ENCODE results near the gene ARCN1. TPM values are rescaled to one million over a fixed set of nuclear protein-coding genes. Genes with fewer than 3 reads are reported as not detected.

The ARCN1 gene
- total and polyA plus RNA-seq, 9 of the 15 experiments (the other 6 are each of a cell fraction or from before 2014, with no cell fraction given) = 30.0 to 224 (median 76.4) TPM

GRCh38 chr11:118530683-118531596 is 41.3 kb upstream of the ARCN1 start, which contains the start of gene TMEM25 (continued):
- TF ChIP-seq ZNF79 (CRISPR knock-in tag; IDR thresholded peaks at IDR 0.05; ENCODE audit: low read depth) (no peak), SMAD4 (CRISPR knock-in tag; conservative IDR thresholded peaks at IDR 0.05) (peak; percentile 60), CSDE1 (IDR thresholded peaks at IDR 0.05) (no peak), RBM15 (IDR thresholded peaks at IDR 0.05; ENCODE audit: insufficient read depth, low read length) (no peak), HCFC1 (IDR thresholded peaks at IDR 0.05; ENCODE audit: low read depth, low read length) (peak; percentile 62), ZBTB17 (CRISPR knock-in tag; IDR thresholded peaks at IDR 0.05) (peak; percentile 99), NRF1 (conservative IDR thresholded peaks at IDR 0.05 in 1 of 2, IDR thresholded peaks at IDR 0.05 in 1 of 2) (peak; percentile 0 to 63; a peak in 2 of 4 replicates), HOXB6 (CRISPR knock-in tag; IDR thresholded peaks at IDR 0.05; ENCODE audit: borderline replicate concordance) (no peak), TRIM28 (IDR thresholded peaks at IDR 0.05) (no peak; the same call in 1 of the 2 replicates), ZNF512 (tag; IDR thresholded peaks at IDR 0.05) (no peak), CBX5 (IDR thresholded peaks at IDR 0.05; ENCODE audit: borderline replicate concordance, low read depth) (no peak), ILF3 (IDR thresholded peaks at IDR 0.05; ENCODE audit: borderline replicate concordance) (no peak; the same call in 1 of the 2 replicates), GMEB1 (CRISPR knock-in tag; IDR thresholded peaks at IDR 0.05) (0 out of 2 replicates have a peak, but pooled peaks have one; percentile 28), STAG1 (CRISPR knock-in tag; IDR thresholded peaks at IDR 0.05; ENCODE audit: borderline replicate concordance) (peak; percentile 36; the same call in 1 of the 2 replicates)
- TF ChIP-seq, protein P1, sequence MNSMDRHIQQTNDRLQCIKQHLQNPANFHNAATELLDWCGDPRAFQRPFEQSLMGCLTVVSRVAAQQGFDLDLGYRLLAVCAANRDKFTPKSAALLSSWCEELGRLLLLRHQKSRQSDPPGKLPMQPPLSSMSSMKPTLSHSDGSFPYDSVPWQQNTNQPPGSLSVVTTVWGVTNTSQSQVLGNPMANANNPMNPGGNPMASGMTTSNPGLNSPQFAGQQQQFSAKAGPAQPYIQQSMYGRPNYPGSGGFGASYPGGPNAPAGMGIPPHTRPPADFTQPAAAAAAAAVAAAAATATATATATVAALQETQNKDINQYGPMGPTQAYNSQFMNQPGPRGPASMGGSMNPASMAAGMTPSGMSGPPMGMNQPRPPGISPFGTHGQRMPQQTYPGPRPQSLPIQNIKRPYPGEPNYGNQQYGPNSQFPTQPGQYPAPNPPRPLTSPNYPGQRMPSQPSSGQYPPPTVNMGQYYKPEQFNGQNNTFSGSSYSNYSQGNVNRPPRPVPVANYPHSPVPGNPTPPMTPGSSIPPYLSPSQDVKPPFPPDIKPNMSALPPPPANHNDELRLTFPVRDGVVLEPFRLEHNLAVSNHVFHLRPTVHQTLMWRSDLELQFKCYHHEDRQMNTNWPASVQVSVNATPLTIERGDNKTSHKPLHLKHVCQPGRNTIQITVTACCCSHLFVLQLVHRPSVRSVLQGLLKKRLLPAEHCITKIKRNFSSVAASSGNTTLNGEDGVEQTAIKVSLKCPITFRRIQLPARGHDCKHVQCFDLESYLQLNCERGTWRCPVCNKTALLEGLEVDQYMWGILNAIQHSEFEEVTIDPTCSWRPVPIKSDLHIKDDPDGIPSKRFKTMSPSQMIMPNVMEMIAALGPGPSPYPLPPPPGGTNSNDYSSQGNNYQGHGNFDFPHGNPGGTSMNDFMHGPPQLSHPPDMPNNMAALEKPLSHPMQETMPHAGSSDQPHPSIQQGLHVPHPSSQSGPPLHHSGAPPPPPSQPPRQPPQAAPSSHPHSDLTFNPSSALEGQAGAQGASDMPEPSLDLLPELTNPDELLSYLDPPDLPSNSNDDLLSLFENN (IDR thresholded peaks at IDR 0.05; ENCODE audit: low read depth in 2 of 2, low read length in 2 of 2) = peak in 1 of 2 experiments; percentile 92; a peak in 2 of 4 replicates
- TF ChIP-seq, protein P2, sequence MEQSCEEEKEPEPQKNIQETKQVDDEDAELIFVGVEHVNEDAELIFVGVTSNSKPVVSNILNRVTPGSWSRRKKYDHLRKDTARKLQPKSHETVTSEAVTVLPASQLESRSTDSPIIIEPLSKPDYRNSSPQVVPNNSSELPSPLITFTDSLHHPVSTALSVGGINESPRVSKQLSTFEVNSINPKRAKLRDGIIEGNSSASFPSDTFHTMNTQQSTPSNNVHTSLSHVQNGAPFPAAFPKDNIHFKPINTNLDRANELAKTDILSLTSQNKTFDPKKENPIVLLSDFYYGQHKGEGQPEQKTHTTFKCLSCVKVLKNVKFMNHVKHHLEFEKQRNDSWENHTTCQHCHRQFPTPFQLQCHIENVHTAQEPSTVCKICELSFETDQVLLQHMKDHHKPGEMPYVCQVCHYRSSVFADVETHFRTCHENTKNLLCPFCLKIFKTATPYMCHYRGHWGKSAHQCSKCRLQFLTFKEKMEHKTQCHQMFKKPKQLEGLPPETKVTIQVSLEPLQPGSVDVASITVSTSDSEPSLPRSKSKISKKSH (CRISPR knock-in tag; IDR thresholded peaks at IDR 0.05) = no peak
- TF ChIP-seq, protein P3, sequence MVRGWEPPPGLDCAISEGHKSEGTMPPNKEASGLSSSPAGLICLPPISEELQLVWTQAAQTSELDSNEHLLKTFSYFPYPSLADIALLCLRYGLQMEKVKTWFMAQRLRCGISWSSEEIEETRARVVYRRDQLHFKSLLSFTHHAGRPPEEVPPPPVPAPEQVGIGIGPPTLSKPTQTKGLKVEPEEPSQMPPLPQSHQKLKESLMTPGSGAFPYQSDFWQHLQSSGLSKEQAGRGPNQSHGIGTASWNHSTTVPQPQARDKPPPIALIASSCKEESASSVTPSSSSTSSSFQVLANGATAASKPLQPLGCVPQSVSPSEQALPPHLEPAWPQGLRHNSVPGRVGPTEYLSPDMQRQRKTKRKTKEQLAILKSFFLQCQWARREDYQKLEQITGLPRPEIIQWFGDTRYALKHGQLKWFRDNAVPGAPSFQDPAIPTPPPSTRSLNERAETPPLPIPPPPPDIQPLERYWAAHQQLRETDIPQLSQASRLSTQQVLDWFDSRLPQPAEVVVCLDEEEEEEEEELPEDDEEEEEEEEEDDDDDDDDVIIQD (CRISPR knock-in tag; IDR thresholded peaks at IDR 0.05) = no peak

Measured in K562 (cell line).